HCT116 (cell line): ENCODE measurements around the gene GARNL3. TPM values are rescaled to one million over a fixed set of nuclear protein-coding genes. Genes with fewer than 3 reads are reported as not detected.

Source experiments
- ATAC-seq: fragments of 200-7000 bp; cut with Tn5 transposase; 2 replicates; pipeline ENCODE4 v1.9.1; 2020; ENCODE audit warnings: mild to moderate bottlenecking, moderate library complexity
- BruUV-seq: library from RNA; stranded (reverse); fragments of 400-500 nt; replicated peaks from 2 replicates; lab custom pipeline; 2021; lab: Mats Ljungman, UMichigan
- CTCF ChIA-PET: fragments of 300-600 bp; sonication (Branson Sonifier 250); formaldehyde crosslinking; loops from one replicate; lab custom pipeline; 2021; ENCODE audit warnings: antibody characterized with exemption; lab: Charles Lee
- POLR2A ChIA-PET: fragments of 300-600, 350-600 bp; sonication (Branson Sonifier 250); formaldehyde crosslinking; loops from one replicate; lab custom pipeline; 2021; ENCODE audit warnings: antibody characterized with exemption; lab: Charles Lee
- RAD21 ChIA-PET, 2 experiments: fragments of 300-600 bp; sonication (Branson Sonifier 250); formaldehyde crosslinking; loops; one replicate each; lab custom pipeline; 2023; ENCODE audit warnings: low total read pairs in 2 of 2; ENCODE audit not compliant: uncharacterized antibody in 2 of 2, unreplicated experiment in 2 of 2, low non-redundant PET in 1 of 2; lab: Charles Lee
- DNase-seq: peaks from one replicate; pipeline ENCODE4 v3.0.0-alpha.2; 2010; ENCODE audit warnings: low read depth, low spot score
- H2AFZ ChIP-seq: fragments of 200-600 bp; shearing (Covaris generic), sonication (generic); 2 replicates; pipeline ENCODE4 v1.6.1; 2017; ENCODE audit warnings: low read depth, mixed run types, mixed read lengths, antibody characterized with exemption, low read length; ENCODE audit not compliant: poor library complexity, severe bottlenecking
- H3K27ac ChIP-seq: 2 replicates; pipeline ENCODE4 v1.5.1; 2012; ENCODE audit warnings: low read depth, low read length
- H3K27me3 ChIP-seq: fragments of 200-600 bp; sonication (generic); 2 replicates; pipeline ENCODE4 v1.6.1; 2016; ENCODE audit warnings: mixed run types, low read length, mixed read lengths; ENCODE audit not compliant: insufficient read depth
- H3K36me3 ChIP-seq, 2 experiments: fragments of 200-500 bp in 1 of 2; fragments of 200-600 bp in 1 of 2; sonication (Bioruptor generic) in 1 of 2; sonication (generic) in 1 of 2; 2 replicates each; pipeline versions ENCODE4 v1.5.1 to v1.6.1; 2014 to 2016; ENCODE audit warnings: low read length in 2 of 2, inconsistent platforms in 1 of 2, mixed read lengths in 1 of 2, mixed run types in 1 of 2; ENCODE audit not compliant: insufficient read depth in 2 of 2, control insufficient read depth in 1 of 2
- H3K4me1 ChIP-seq, 2 experiments: fragments of 200-600 bp in 1 of 2; sonication (generic) in 1 of 2; 2 replicates each; pipeline versions ENCODE4 v1.5.1 to v1.6.1; 2012 to 2017; ENCODE audit warnings: low read length in 2 of 2, inconsistent platforms in 1 of 2, mild to moderate bottlenecking in 1 of 2, mixed read lengths in 1 of 2, mixed run types in 1 of 2, moderate library complexity in 1 of 2; ENCODE audit not compliant: insufficient read depth in 2 of 2, control insufficient read depth in 1 of 2
- H3K4me2 ChIP-seq: fragments of 200-600 bp; sonication (generic); 2 replicates; pipeline ENCODE4 v1.6.1; 2017; ENCODE audit warnings: mixed run types, low read length, mixed read lengths
- H3K4me3 ChIP-seq, 2 experiments: fragments of 200-600 bp in 1 of 2; sonication (generic) in 1 of 2; replicated peaks in 1 of 2; 2 replicates each; pipeline ENCODE4 v1.5.1; 2011 to 2016; ENCODE audit warnings: low read length in 2 of 2, control low read depth in 1 of 2, low read depth in 1 of 2, mild to moderate bottlenecking in 1 of 2, mixed read lengths in 1 of 2, mixed run types in 1 of 2
- H3K79me2 ChIP-seq: fragments of 200-600 bp; sonication (generic); 2 replicates; pipeline ENCODE4 v1.6.1; 2017; ENCODE audit warnings: mild to moderate bottlenecking, mixed run types, low read length, moderate library complexity, mixed read lengths; ENCODE audit not compliant: insufficient read depth
- H3K9ac ChIP-seq: fragments of 200-600 bp; sonication (generic); 2 replicates; pipeline ENCODE4 v1.6.1; 2016; ENCODE audit warnings: low read length, mixed read lengths
- H3K9me2 ChIP-seq: fragments of 200-600 bp; sonication (generic), shearing (Covaris generic); 2 replicates; pipeline ENCODE4 v1.6.1; 2017; ENCODE audit warnings: mixed run types, mild to moderate bottlenecking, moderate library complexity; ENCODE audit not compliant: insufficient read depth
- H3K9me3 ChIP-seq, 2 experiments: fragments of 200-500 bp in 1 of 2; fragments of 200-600 bp in 1 of 2; sonication (Bioruptor generic) in 1 of 2; sonication (generic) in 1 of 2; 2 replicates each; pipeline ENCODE4 v1.6.1; 2014 to 2017; ENCODE audit warnings: low read length in 2 of 2, mixed read lengths in 2 of 2, inconsistent platforms in 1 of 2, low read depth in 1 of 2, mild to moderate bottlenecking in 1 of 2, mixed run types in 1 of 2, moderate library complexity in 1 of 2; ENCODE audit not compliant: control insufficient read depth in 1 of 2, insufficient read depth in 1 of 2
- H4K20me1 ChIP-seq: fragments of 200-600 bp; sonication (generic), shearing (Covaris generic); 2 replicates; pipeline ENCODE4 v1.6.1; 2017; ENCODE audit warnings: mixed run types, mild to moderate bottlenecking, moderate library complexity; ENCODE audit not compliant: insufficient read depth
- POLR2A ChIP-seq: IDR thresholded peaks from 2 replicates; pipeline ENCODE4 v1.7.0; 2011; ENCODE audit warnings: borderline replicate concordance; ENCODE audit not compliant: insufficient read depth, insufficient read length; ENCODE audit errors: extremely low read depth
- ZFX ChIP-seq: fragments of 450-650 bp; IDR thresholded peaks from 2 replicates; pipeline ENCODE4 v1.6.1; 2017
- intact Hi-C: fragments of 100-400 bp; cut with micrococcal nuclease; formaldehyde crosslinking; loops from 2 replicates; pipeline ENCODE4 v1.10.0; 2022
- total RNA-seq: library from RNA; stranded (reverse); gene quantifications from one replicate; pipeline ENCODE4 v1.2.1, GENCODE V29; 2021; ENCODE audit not compliant: unreplicated experiment
- TF ChIP-seq, protein P1 (sequence below), 3 experiments: fragments of 200-600 bp in 1 of 3; sonication (generic) in 1 of 3; IDR thresholded peaks in 2 of 3; conservative IDR thresholded peaks in 1 of 3; 2 replicates each; pipeline ENCODE4 v1.5.1; 2012 to 2017; ENCODE audit warnings: low read depth in 2 of 3, low read length in 2 of 3, antibody characterized with exemption in 1 of 3, borderline replicate concordance in 1 of 3, control low read depth in 1 of 3, mild to moderate bottlenecking in 1 of 3, mixed read lengths in 1 of 3, mixed run types in 1 of 3, moderate library complexity in 1 of 3; ENCODE audit not compliant: insufficient read depth in 1 of 3

The GARNL3 gene
- total RNA-seq, 1 experiment from 2014 or later: 8.8 TPM

- Histone ChIP-seq H3K79me2 (peaks cover 4% of the 10 kb centered on the region; the same call in 1 of the 2 replicates), H3K27me3 (peaks cover 19% of the 10 kb centered on the region; the same call in 1 of the 2 replicates), H3K4me3 (peak overlapping the region; percentile 33 to 56), H3K4me1 (peaks cover 8 to 26% of the 10 kb centered on the region in 2 experiments; a peak in 3 of 4 replicates), H3K9me2 (no peaks in the 10 kb centered on the region), H2AFZ (peak overlapping the region; percentile 72), H4K20me1 (no peaks in the 10 kb centered on the region), H3K4me2 (peak overlapping the region; percentile 87), H3K9me3 (no peaks in the 10 kb centered on the region), H3K36me3 (no peaks in the 10 kb centered on the region), H3K9ac (no peak overlapping the region), H3K27ac (no peak overlapping the region)
- ChIA-PET CTCF (interaction anchor here (1.3 to 2.8 kb wide), 9 partner anchors 9 to 511 kb away, joined by 3 to 24 read pairs (median 7); partner anchors contain the start of genes SLC2A8 and TOR2A), RAD21 (interaction anchor here (1.3 to 1.9 kb wide), 3 partner anchors 9 to 173 kb away, joined by 5 to 9 read pairs (median 6); partner anchors contain the start of gene SLC2A8 (in 2 of the 2)), POLR2A (interaction anchor here (0.7 to 1.9 kb wide), 7 partner anchors 9 to 227 kb away, joined by 3 to 9 read pairs (median 3); partner anchors contain the start of genes LRSAM1, RPL12, SLC2A8 and ZNF79)
- ATAC-seq: peak; percentile 7
- intact Hi-C loops: loop anchor here (1.0 kb wide), 1 partner anchor 173 kb away; no protein-coding TSS in a partner anchor
- no TSS peak for BruUV-seq
- DNase-seq: no peak
- TF ChIP-seq, protein P1, sequence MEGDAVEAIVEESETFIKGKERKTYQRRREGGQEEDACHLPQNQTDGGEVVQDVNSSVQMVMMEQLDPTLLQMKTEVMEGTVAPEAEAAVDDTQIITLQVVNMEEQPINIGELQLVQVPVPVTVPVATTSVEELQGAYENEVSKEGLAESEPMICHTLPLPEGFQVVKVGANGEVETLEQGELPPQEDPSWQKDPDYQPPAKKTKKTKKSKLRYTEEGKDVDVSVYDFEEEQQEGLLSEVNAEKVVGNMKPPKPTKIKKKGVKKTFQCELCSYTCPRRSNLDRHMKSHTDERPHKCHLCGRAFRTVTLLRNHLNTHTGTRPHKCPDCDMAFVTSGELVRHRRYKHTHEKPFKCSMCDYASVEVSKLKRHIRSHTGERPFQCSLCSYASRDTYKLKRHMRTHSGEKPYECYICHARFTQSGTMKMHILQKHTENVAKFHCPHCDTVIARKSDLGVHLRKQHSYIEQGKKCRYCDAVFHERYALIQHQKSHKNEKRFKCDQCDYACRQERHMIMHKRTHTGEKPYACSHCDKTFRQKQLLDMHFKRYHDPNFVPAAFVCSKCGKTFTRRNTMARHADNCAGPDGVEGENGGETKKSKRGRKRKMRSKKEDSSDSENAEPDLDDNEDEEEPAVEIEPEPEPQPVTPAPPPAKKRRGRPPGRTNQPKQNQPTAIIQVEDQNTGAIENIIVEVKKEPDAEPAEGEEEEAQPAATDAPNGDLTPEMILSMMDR (IDR thresholded peaks at IDR 0.05 in 2 of 3, conservative IDR thresholded peaks at IDR 0.05 in 1 of 3; ENCODE audit: borderline replicate concordance in 1 of 3, insufficient read depth in 1 of 3, low read depth in 2 of 3, low read length in 2 of 3): peak in 1 of 3 experiments; percentile 27; a peak in 2 of 6 replicates
- TF ChIP-seq ZFX: no peak
- no peak for TF ChIP-seq POLR2A
Observed at GRCh38 chr9:127223810-127224177, 40.8 kb upstream of the GARNL3 start.
